H9 (cell line): ENCODE data around the gene DUOXA2. TPM values are rescaled to one million over a fixed set of nuclear protein-coding genes. Genes with fewer than 3 reads are reported as not detected.

Source experiments
- DNase-seq: peaks from one replicate; pipeline ENCODE4 v3.0.0-alpha.2; 2017
- H2AFZ ChIP-seq: one replicate; pipeline ENCODE4 v1.6.1; 2013; ENCODE audit warnings: mild to moderate bottlenecking, low read length, control low read depth, moderate library complexity
- H2AK5ac ChIP-seq: 2 replicates; pipeline ENCODE4 v1.6.1; 2013; ENCODE audit warnings: low read length, control low read depth, mixed read lengths; ENCODE audit not compliant: insufficient read length
- H2BK120ac ChIP-seq: one replicate; pipeline ENCODE4 v1.6.1; 2013; ENCODE audit warnings: low read depth, mild to moderate bottlenecking, low read length, control low read depth, inconsistent platforms; ENCODE audit not compliant: poor library complexity, severe bottlenecking
- H2BK12ac ChIP-seq: 2 replicates; pipeline ENCODE4 v1.6.1; 2013; ENCODE audit warnings: low read length, control low read depth, mixed read lengths, low read depth; ENCODE audit not compliant: insufficient read length
- H2BK15ac ChIP-seq: 2 replicates; pipeline ENCODE4 v1.6.1; 2013; ENCODE audit warnings: low read depth, low read length, control low read depth
- H2BK20ac ChIP-seq: one replicate; pipeline ENCODE4 v1.6.1; 2013; ENCODE audit warnings: low read depth, mild to moderate bottlenecking, low read length, control low read depth, inconsistent platforms; ENCODE audit not compliant: poor library complexity, severe bottlenecking
- H2BK5ac ChIP-seq: 2 replicates; pipeline ENCODE4 v1.6.1; 2013; ENCODE audit warnings: low read length, control low read depth, mixed read lengths; ENCODE audit not compliant: insufficient read length
- H3K14ac ChIP-seq: 2 replicates; pipeline ENCODE4 v1.6.1; 2013; ENCODE audit warnings: low read length, control low read depth; ENCODE audit not compliant: insufficient read depth
- H3K18ac ChIP-seq: 2 replicates; pipeline ENCODE4 v1.6.1; 2013; ENCODE audit warnings: low read depth, mild to moderate bottlenecking, mixed read lengths, low read length, control low read depth; ENCODE audit not compliant: insufficient read length
- H3K23ac ChIP-seq: 2 replicates; pipeline ENCODE4 v1.6.1; 2013; ENCODE audit warnings: low read length, control low read depth, mixed read lengths, low read depth; ENCODE audit not compliant: insufficient read length
- H3K23me2 ChIP-seq: 2 replicates; pipeline ENCODE4 v1.6.1; 2013; ENCODE audit warnings: low read depth, mild to moderate bottlenecking, mixed read lengths, low read length, control low read depth; ENCODE audit not compliant: insufficient read length, poor library complexity, severe bottlenecking
- H3K27ac ChIP-seq: 2 replicates; pipeline ENCODE4 v1.5.1; 2013; ENCODE audit warnings: low read length, control low read depth, mixed read lengths, low read depth; ENCODE audit not compliant: insufficient read length
- H3K27me3 ChIP-seq: 2 replicates; pipeline ENCODE4 v1.6.1; 2013; ENCODE audit warnings: low read length, control low read depth, inconsistent platforms; ENCODE audit not compliant: insufficient read depth
- H3K4ac ChIP-seq: 2 replicates; pipeline ENCODE4 v1.6.1; 2013; ENCODE audit warnings: low read depth, mild to moderate bottlenecking, control low read depth, inconsistent platforms, low read length, moderate library complexity
- H3K4me1 ChIP-seq: 2 replicates; pipeline ENCODE4 v1.6.1; 2013; ENCODE audit warnings: low read length, control low read depth, inconsistent platforms; ENCODE audit not compliant: insufficient read depth
- H3K4me2 ChIP-seq: 2 replicates; pipeline ENCODE4 v1.6.1; 2013; ENCODE audit warnings: low read length, control low read depth, mixed read lengths; ENCODE audit not compliant: insufficient read length, insufficient read depth
- H3K56ac ChIP-seq: 2 replicates; pipeline ENCODE4 v1.6.1; 2013; ENCODE audit warnings: low read depth, mild to moderate bottlenecking, mixed read lengths, low read length, control low read depth; ENCODE audit not compliant: insufficient read length
- H3K79me1 ChIP-seq: 2 replicates; pipeline ENCODE4 v1.6.1; 2013; ENCODE audit warnings: low read depth, mild to moderate bottlenecking, moderate library complexity, low read length, control low read depth, inconsistent platforms; ENCODE audit not compliant: insufficient read depth, poor library complexity, severe bottlenecking
- H3K79me2 ChIP-seq: 2 replicates; pipeline ENCODE4 v1.6.1; 2013; ENCODE audit warnings: low read length, control low read depth, inconsistent platforms; ENCODE audit not compliant: insufficient read depth
- H3K9ac ChIP-seq: 2 replicates; pipeline ENCODE4 v1.6.1; 2013; ENCODE audit warnings: low read length, control low read depth, mixed read lengths; ENCODE audit not compliant: insufficient read length; ENCODE audit errors: extremely low read depth
- H3K9me3 ChIP-seq: one replicate; pipeline ENCODE4 v1.6.1; 2013; ENCODE audit warnings: low read depth, low read length, inconsistent platforms; ENCODE audit not compliant: control insufficient read depth
- H3T11ph ChIP-seq: one replicate; pipeline ENCODE4 v1.6.1; 2013; ENCODE audit warnings: mild to moderate bottlenecking, low read length, control low read depth, inconsistent platforms
- H4K20me1 ChIP-seq: one replicate; pipeline ENCODE4 v1.6.1; 2013; ENCODE audit not compliant: control insufficient read depth, insufficient read length, insufficient read depth
- H4K5ac ChIP-seq: 2 replicates; pipeline ENCODE4 v1.6.1; 2013; ENCODE audit warnings: low read depth, mild to moderate bottlenecking, mixed read lengths, low read length, control low read depth; ENCODE audit not compliant: insufficient read length
- H4K8ac ChIP-seq: replicated peaks from 2 replicates; pipeline ENCODE4 v1.6.1; 2013; ENCODE audit warnings: low read length, control low read depth, mixed read lengths, low read depth; ENCODE audit not compliant: insufficient read length
- H4K91ac ChIP-seq: 2 replicates; pipeline ENCODE4 v1.6.1; 2013; ENCODE audit warnings: low read depth, mild to moderate bottlenecking, moderate library complexity, mixed read lengths, low read length, control low read depth; ENCODE audit not compliant: insufficient read length
- H3K27ac Mint-ChIP-seq, 3 experiments: 2 replicates in 2 of 3; 3 replicates in 1 of 3; pipeline ENCODE4 v1.8.0; 2020 to 2021; ENCODE audit warnings: mixed read lengths in 3 of 3, mild to moderate bottlenecking in 1 of 3, moderate library complexity in 1 of 3
- H3K27me3 Mint-ChIP-seq: 2 replicates; pipeline ENCODE4 v1.8.0; 2021; ENCODE audit warnings: low read depth, mild to moderate bottlenecking, moderate library complexity, mixed read lengths
- H3K36me3 Mint-ChIP-seq, 3 experiments: 2 replicates in 2 of 3; 3 replicates in 1 of 3; pipeline ENCODE4 v1.8.0; 2020 to 2021; ENCODE audit warnings: low read depth in 3 of 3, mixed read lengths in 3 of 3; ENCODE audit not compliant: insufficient read depth in 1 of 3
- H3K4me1 Mint-ChIP-seq, 2 experiments: 2 replicates each; pipeline ENCODE4 v1.8.0; 2020; ENCODE audit warnings: mixed read lengths in 2 of 2
- H3K4me3 Mint-ChIP-seq, 2 experiments: 2 replicates in 1 of 2; 3 replicates in 1 of 2; pipeline ENCODE4 v1.8.0; 2020 to 2021; ENCODE audit warnings: mild to moderate bottlenecking in 2 of 2, mixed read lengths in 2 of 2, moderate library complexity in 1 of 2
- H3K9me3 Mint-ChIP-seq, 2 experiments: 2 replicates in 1 of 2; 3 replicates in 1 of 2; pipeline ENCODE4 v1.8.0; 2020; ENCODE audit warnings: mild to moderate bottlenecking in 2 of 2, mixed read lengths in 2 of 2, moderate library complexity in 1 of 2
- CTCF ChIP-seq: fragments of 200-600 bp; sonication (generic); conservative IDR thresholded peaks from 3 replicates; pipeline ENCODE4 v1.8.0; 2021; ENCODE audit warnings: antibody characterized with exemption, mild to moderate bottlenecking
- WGBS: extraction: QIAGEN DNeasy Blood & Tissue Kit; methylation state at CpG from one replicate; pipeline ENCODE4 v1.1.7; 2013; ENCODE audit warnings: missing lambda C conversion rate, low lambda C conversion rate, mixed read lengths; ENCODE audit not compliant: insufficient read length; ENCODE audit errors: extremely low coverage; 5-methylcytosine and 5-hydroxymethylcytosine counted together
- total RNA-seq: library from RNA; stranded (reverse); gene quantifications from 2 replicates; pipeline ENCODE4 v1.2.1, GENCODE V29; 2021

Gene DUOXA2
- total RNA-seq, 1 experiment from 2014 or later = not detected

DNA sequence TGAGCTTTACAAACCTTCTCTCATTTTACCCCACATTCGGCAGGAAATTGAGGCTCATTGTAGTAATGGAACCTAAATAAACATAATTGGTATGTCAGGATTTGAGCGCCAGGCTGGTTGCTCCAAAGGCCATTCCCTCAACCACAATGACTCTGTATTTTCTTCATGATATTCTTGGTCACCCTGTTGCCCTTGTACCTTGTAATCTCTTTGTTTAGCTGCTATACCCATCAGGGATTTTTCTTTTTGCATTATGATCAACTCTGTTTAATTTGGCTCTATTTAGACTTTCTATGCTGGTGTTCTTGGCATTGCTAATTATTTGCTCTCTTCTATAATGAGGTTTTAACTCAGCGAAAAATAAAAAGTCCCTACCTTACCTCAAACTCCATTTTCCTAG is 30.0 kb upstream of the DUOXA2 start:
- H2BK15ac ChIP-seq = no peak overlapping the region
- H3K27me3 Mint-ChIP-seq = peaks cover 12% of the 10 kb centered on the region
- no peak overlapping the region for H4K5ac ChIP-seq
- H2BK20ac ChIP-seq = no peak overlapping the region
- no peak overlapping the region for H3T11ph ChIP-seq
- no peak overlapping the region for H2BK120ac ChIP-seq
- H3K9me3 Mint-ChIP-seq = no peaks in the 10 kb centered on the region
- H3K14ac ChIP-seq = no peak overlapping the region
- no peaks in the 10 kb centered on the region for H3K4me1 ChIP-seq
- H3K27ac Mint-ChIP-seq = no peak overlapping the region
- TF ChIP-seq CTCF = no peak
- no peak overlapping the region for H2AFZ ChIP-seq
- H3K4me1 Mint-ChIP-seq = peaks cover 0 to 1% of the 10 kb centered on the region in 2 experiments; a peak in 1 of 4 replicates
- no peak overlapping the region for H3K4ac ChIP-seq
- H3K79me1 ChIP-seq = no peaks in the 10 kb centered on the region
- no peak overlapping the region for H2AK5ac ChIP-seq
- H3K23me2 ChIP-seq = no peaks in the 10 kb centered on the region
- H3K79me2 ChIP-seq = no peaks in the 10 kb centered on the region
- H3K18ac ChIP-seq = no peak overlapping the region
- no peaks in the 10 kb centered on the region for H3K9me3 ChIP-seq
- no peak overlapping the region for H3K27ac ChIP-seq
- no peak overlapping the region for H2BK12ac ChIP-seq
- H4K8ac ChIP-seq = no peak overlapping the region
- H3K27me3 ChIP-seq = no peaks in the 10 kb centered on the region
- no peaks in the 10 kb centered on the region for H3K36me3 Mint-ChIP-seq
- no peak overlapping the region for H3K4me3 Mint-ChIP-seq
- no peak overlapping the region for H3K4me2 ChIP-seq
- H3K23ac ChIP-seq = no peak overlapping the region
- no peak for DNase-seq
- no peaks in the 10 kb centered on the region for H4K20me1 ChIP-seq
- H3K56ac ChIP-seq = no peak overlapping the region
- H2BK5ac ChIP-seq = no peak overlapping the region
- WGBS = no CpG with 5 or more reads among the region's 3 CpGs
- H3K9ac ChIP-seq = no peak overlapping the region
- no peak overlapping the region for H4K91ac ChIP-seq
